ENCODE measurements around the gene RTP5. TPM values are rescaled to one million over a fixed set of nuclear protein-coding genes. Genes with fewer than 3 reads are reported as not detected.

RTP5 gene
- total RNA-seq, 1 experiment from 2014 or later: not detected

- ChIA-PET POLR2A (interaction anchor here (1.2 kb wide), 1 partner anchor 9 kb away, joined by 3 read pairs; no protein-coding TSS in a partner anchor), RAD21 (ENCODE audit: low non-redundant PET in 1 of 2, low total read pairs in 2 of 2, uncharacterized antibody in 2 of 2, unreplicated experiment in 2 of 2) (no interaction called here), CTCF (interaction anchor here (1.0 kb wide), 1 partner anchor 9 kb away, joined by 3 read pairs; no protein-coding TSS in a partner anchor)
- Histone ChIP-seq H3K4me3 (replicated peaks in 1 of 2; ENCODE audit: low read depth in 1 of 2, low read length in 2 of 2) (peak overlapping the region; percentile 43 to 58), H2AFZ (ENCODE audit: low read depth, low read length, poor library complexity, severe bottlenecking) (peak overlapping the region; percentile 51), H3K27me3 (ENCODE audit: insufficient read depth, low read length) (no peaks in the 10 kb centered on the region), H3K4me1 (ENCODE audit: control insufficient read depth in 1 of 2, insufficient read depth in 2 of 2, low read length in 2 of 2) (peaks cover 10 to 14% of the 10 kb centered on the region in 2 experiments), H3K27ac (ENCODE audit: low read depth, low read length) (peak overlapping the region; percentile 35; the same call in 1 of the 2 replicates), H4K20me1 (ENCODE audit: insufficient read depth) (no peaks in the 10 kb centered on the region), H3K9me2 (ENCODE audit: insufficient read depth) (no peaks in the 10 kb centered on the region), H3K36me3 (ENCODE audit: control insufficient read depth in 1 of 2, insufficient read depth in 2 of 2, low read length in 2 of 2) (no peaks in the 10 kb centered on the region), H3K9ac (ENCODE audit: low read length) (peak overlapping the region; percentile 66), H3K9me3 (ENCODE audit: control insufficient read depth in 1 of 2, insufficient read depth in 1 of 2, low read depth in 1 of 2, low read length in 2 of 2) (no peaks in the 10 kb centered on the region), H3K79me2 (ENCODE audit: insufficient read depth, low read length) (no peaks in the 10 kb centered on the region), H3K4me2 (ENCODE audit: low read length) (peak overlapping the region; percentile 80)
- intact Hi-C loops (cut with micrococcal nuclease): no loop called here
- ATAC-seq (peak; percentile 96), DNase-seq (ENCODE audit: low read depth, low spot score) (peak; percentile 32)
- no TSS peak for BruUV-seq (replicated peaks)
- no peak for TF ChIP-seq CEBPB (IDR thresholded peaks at IDR 0.05; ENCODE audit: low read depth)
- TF ChIP-seq CTCF (IDR thresholded peaks at IDR 0.05 in 2 of 3, conservative IDR thresholded peaks at IDR 0.05 in 1 of 3; ENCODE audit: borderline replicate concordance in 1 of 3, insufficient read depth in 1 of 3, low read depth in 2 of 3, low read length in 2 of 3): no peak
- TF ChIP-seq, protein P1, sequence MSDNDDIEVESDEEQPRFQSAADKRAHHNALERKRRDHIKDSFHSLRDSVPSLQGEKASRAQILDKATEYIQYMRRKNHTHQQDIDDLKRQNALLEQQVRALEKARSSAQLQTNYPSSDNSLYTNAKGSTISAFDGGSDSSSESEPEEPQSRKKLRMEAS (IDR thresholded peaks at IDR 0.05): no peak
- TF ChIP-seq POLR2AphosphoS5 (IDR thresholded peaks at IDR 0.05; ENCODE audit: low read depth, low read length): peak; percentile 55
- no peak for TF ChIP-seq ELF1 (IDR thresholded peaks at IDR 0.05; ENCODE audit: borderline replicate concordance, low read depth)
- peak; percentile 59; the same call in 1 of the 2 replicates for TF ChIP-seq JUND (IDR thresholded peaks at IDR 0.05)
- no peak for TF ChIP-seq SIN3A (IDR thresholded peaks at IDR 0.05; ENCODE audit: low read depth)
- TF ChIP-seq EZH2 (IDR thresholded peaks at IDR 0.05): no peak
- no peak for TF ChIP-seq ZNF274 (IDR thresholded peaks at IDR 0.05; ENCODE audit: low read depth, low read length)
- TF ChIP-seq TCF7L2 (IDR thresholded peaks at IDR 0.05; ENCODE audit: borderline replicate concordance, extremely low read depth, insufficient read depth, insufficient read length): peak; percentile 72
- peak; percentile 65 for TF ChIP-seq FOSL1 (IDR thresholded peaks at IDR 0.05; ENCODE audit: low read depth)
- TF ChIP-seq YY1 (IDR thresholded peaks at IDR 0.05; ENCODE audit: extremely low read depth, insufficient replicate concordance, low read depth, low read length): no peak
- no peak for TF ChIP-seq RAD21 (IDR thresholded peaks at IDR 0.05; ENCODE audit: low read depth)
- TF ChIP-seq, protein P2, sequence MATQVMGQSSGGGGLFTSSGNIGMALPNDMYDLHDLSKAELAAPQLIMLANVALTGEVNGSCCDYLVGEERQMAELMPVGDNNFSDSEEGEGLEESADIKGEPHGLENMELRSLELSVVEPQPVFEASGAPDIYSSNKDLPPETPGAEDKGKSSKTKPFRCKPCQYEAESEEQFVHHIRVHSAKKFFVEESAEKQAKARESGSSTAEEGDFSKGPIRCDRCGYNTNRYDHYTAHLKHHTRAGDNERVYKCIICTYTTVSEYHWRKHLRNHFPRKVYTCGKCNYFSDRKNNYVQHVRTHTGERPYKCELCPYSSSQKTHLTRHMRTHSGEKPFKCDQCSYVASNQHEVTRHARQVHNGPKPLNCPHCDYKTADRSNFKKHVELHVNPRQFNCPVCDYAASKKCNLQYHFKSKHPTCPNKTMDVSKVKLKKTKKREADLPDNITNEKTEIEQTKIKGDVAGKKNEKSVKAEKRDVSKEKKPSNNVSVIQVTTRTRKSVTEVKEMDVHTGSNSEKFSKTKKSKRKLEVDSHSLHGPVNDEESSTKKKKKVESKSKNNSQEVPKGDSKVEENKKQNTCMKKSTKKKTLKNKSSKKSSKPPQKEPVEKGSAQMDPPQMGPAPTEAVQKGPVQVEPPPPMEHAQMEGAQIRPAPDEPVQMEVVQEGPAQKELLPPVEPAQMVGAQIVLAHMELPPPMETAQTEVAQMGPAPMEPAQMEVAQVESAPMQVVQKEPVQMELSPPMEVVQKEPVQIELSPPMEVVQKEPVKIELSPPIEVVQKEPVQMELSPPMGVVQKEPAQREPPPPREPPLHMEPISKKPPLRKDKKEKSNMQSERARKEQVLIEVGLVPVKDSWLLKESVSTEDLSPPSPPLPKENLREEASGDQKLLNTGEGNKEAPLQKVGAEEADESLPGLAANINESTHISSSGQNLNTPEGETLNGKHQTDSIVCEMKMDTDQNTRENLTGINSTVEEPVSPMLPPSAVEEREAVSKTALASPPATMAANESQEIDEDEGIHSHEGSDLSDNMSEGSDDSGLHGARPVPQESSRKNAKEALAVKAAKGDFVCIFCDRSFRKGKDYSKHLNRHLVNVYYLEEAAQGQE (IDR thresholded peaks at IDR 0.05; ENCODE audit: low read depth): no peak
- TF ChIP-seq EZH2phosphoT487 (IDR thresholded peaks at IDR 0.05; ENCODE audit: borderline replicate concordance): no peak
- TF ChIP-seq SP1 (IDR thresholded peaks at IDR 0.05; ENCODE audit: low read depth): no peak; the same call in 1 of the 2 replicates
- TF ChIP-seq CBX3 (IDR thresholded peaks at IDR 0.05; ENCODE audit: low read depth): no peak
- TF ChIP-seq SRF (IDR thresholded peaks at IDR 0.05; ENCODE audit: low read depth): no peak
- no peak for TF ChIP-seq ZBTB33 (IDR thresholded peaks at IDR 0.05; ENCODE audit: extremely low read depth, insufficient replicate concordance, low read length)
These were observed 25.3 kb upstream of the RTP5 start for GRCh38 chr2:241844066-241844728.

All from HCT116 (cell line).